Fibroblast of skin of back (primary cell): ENCODE data around the gene SKAP1.
"Not testable (repeated sequence)": the region's sequence is repeated elsewhere in the genome, so short reads cannot be mapped to it uniquely, and the experiment has no call there.

Experiments
- DNase-seq: peaks from one replicate; pipeline ENCODE4 v3.0.0-alpha.2; 2013

Gene SKAP1

DNA sequence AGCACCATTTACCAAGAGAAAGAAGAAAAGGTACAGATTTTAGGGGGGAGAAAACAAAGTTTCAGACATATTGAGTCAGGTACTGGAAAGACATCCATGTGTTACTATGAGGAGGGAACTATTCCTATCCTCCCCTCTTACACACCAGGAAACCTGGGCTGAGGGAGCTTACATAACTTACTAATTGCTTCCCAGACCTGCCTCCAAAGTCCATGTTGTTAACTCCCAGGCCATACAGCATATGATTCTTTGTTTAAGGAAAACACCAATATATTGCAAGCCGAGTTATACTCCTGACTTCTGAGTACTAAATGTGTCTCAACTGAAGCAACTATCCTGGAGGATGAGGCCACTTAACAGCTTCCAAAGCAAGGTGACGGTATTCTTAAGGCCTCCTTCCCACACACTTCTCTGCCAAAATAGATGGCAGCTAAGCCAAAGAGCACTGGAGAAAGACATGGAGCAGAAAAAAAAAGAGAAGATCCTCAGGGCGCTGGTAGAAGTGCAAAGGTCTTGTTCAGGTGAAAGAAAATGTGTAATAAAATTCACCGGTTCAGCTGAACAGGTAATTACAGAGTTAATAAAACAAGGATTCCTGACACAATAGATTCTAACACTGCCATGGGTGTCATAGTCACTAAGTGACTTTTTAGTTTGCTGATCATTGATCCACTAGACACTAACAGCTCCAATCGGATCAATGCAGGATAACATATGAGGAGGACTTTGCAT is 151.1 kb downstream of the SKAP1 start:
- no peak for DNase-seq

DNA sequence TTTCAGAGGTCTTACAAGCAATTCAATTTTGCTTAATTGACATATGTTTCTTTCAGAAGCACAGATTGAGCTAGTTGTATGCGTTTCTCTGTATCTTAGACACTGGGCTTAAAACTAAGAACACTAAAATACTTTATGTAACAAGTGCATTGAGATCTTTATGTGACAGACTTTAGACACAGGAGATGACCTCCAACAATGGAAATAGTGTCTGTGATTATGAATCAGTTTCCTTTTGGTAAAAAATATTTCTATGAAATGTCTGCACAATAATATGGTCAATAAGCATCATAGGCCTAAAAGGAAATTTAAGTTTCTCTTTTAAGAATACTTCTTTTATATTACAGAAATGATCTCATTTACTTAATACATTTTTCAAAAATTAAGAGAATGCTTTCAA is 153.2 kb downstream of the SKAP1 start:
- DNase-seq: no peak

DNA sequence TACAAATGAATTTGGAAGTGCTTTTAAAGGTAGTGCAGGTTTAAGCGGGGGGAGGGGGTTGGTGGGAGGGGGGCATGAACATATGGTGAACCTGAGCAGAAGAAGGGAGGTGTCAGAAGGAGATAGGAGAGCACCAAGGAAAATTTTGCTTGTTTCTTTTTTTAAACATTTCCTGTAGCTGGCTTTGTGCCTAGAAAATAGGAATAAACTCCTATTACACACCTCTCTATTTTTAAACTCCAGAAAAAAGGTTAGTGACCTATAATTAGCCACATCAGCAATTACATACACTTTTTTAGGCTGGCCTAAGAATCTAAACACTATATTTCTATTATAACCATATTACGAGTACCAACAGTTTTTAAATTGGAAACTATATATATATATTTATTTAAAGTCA is 159.1 kb downstream of the SKAP1 start:
- no peak for DNase-seq

DNA sequence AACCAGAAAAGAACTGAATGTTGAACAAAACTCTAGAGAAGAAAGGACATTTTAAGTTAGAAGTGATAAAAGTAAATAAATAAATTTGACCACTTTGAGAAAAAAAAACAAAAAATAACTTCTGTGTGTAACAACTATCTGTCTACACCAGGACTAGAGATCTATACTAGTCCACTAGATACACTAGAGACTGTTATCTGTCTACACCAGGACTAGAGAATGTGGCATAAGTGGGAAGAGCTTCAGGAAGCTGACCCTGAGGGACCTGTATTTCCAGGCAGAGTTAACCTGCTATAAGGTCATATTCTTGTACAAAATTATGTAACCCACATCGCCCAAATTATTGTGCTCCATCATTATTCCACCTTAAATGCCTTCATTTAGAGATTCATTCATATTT is 160.8 kb downstream of the SKAP1 start:
- no peak for DNase-seq

DNA sequence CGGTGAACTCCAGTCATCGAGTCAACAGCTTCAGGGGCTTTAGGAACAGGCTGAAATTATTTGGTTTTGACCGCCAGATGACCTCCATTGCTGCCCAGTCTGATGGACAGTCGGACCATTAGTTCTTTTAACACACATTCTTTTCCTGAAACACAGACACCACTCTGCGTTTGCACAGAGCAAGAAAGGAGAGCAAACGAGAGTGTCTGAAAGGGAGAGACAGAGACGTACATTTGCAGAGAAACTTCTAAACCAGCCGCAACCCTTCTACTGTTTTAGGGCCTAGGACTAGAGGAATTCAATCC is 166.3 kb downstream of the SKAP1 start:
- no peak for DNase-seq

DNA sequence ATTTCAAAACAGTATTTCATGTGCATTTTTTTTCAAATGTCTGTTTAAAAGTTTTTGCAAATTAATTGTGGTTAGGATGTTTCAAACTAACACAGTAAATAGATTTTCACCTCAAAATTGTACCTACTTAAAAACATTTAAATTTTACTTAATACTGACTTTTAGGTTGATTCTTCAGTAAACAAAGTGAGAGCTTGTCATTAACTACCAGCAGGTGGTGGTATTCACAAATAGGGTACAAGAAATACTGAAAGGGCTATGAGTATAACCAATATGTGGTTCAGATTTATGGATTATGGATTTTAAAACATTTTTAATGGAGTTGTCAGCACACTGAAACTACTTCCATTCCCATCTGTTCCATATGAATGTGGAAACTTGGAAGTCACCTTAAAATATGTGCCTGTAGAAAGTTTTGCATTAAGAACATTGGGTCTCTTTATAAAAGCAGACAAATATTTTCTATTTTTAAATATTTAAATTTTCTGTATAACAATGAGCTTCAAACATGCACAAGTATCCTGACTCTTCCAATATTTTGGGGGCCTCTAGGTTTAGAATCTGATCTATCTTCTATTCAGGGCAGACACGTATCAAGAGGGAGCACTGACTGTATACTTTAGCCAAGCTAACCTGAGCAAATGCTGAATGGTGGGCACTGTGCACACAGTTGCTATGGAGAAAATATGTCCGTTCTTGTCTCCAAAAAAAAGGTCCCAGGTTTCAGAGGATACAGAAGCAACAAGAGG is 166.9 kb downstream of the SKAP1 start:
- no peak for DNase-seq

DNA sequence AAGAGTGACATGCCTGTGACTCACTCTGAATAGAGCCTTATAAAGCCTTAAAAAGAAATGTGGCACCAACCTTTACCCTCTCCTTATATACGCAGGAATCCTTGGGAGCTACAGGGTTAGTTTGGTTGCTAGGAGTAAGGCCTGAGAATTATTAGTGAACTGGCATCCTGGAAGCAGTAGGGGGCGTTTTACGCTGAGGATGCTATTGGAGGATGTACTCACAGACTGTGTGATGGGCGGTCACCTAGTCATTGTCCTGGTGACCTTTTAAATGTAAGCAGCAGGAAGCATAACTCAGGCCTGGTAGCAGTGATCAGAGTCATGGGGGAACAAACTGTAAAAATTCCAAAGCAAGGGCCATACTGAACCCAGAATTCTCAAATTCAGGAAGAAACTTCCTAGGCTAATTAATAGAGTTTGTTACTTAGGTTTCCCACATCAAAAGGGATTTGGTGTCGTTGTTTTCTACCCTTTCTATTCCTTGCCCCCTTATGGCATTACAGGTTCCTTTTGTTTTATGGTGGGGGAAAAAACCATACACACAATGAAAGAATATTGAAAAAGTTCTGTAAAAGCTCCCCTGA is 168.6 kb downstream of the SKAP1 start:
- peak; percentile 22 for DNase-seq

DNA sequence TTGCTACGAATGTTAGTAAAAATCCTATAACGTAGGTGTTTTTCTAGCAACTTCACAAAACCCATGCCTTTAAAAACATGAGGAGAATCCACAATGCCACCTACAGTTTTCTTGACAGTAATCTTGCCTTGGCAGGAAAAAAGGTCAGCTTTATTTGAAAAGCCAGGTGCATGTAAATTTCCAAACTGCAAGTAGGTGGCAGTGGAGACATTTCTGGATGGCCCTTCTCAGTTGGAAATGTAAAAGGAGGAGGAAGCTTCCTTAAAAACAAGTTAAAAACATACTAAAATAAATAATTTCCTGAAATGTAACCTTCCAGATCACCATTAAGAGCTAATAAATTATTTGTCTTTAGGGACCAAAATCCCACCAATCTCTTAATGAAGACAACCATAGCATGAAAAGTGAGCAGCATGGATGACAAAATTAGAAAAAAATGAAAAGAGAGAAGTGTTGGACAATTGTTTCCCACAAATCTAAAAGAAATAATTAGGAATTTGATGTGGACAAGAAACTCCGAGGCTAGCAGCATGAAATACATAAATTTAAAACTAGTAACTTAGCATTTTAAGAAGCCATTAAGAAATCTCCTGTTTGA is 170.2 kb downstream of the SKAP1 start:
- DNase-seq: no peak

DNA sequence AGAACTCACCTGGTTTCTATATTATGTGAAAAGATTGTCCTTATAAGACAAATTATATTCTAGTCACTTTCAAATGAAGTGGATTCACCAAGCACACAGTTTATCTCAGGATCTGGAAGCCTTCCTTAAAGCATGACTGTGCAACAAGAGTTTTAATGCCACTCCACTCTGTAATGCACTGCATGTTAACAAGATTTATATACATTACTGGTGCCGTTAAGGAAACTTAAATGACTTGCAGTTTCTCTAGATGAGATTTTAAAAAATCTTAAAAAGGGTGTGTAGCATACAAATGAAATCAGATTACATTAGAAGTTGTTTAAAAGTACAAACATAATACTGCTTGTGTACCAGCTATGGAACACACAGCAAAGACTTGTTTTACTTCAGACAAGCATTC is 171.7 kb downstream of the SKAP1 start:
- no peak for DNase-seq

DNA sequence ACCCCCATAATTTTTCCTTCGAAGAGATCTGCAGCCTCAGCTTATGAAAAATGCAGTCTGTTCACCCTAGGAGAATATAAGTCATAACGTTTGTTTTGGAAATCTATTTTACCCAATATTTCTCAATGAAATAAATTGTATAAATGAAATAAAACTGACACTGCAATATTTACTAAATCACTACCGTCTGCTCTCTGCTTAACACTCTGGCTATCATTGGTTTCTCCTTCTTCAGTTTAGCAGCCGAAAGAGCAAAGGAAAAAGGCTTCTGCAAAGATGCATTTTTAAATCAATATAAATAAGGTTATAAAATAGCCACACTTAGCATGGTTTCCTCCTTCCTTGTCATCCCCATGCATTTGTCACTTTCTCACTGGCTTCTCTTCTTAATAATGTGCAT is 174.3 kb downstream of the SKAP1 start:
- DNase-seq: no peak

DNA sequence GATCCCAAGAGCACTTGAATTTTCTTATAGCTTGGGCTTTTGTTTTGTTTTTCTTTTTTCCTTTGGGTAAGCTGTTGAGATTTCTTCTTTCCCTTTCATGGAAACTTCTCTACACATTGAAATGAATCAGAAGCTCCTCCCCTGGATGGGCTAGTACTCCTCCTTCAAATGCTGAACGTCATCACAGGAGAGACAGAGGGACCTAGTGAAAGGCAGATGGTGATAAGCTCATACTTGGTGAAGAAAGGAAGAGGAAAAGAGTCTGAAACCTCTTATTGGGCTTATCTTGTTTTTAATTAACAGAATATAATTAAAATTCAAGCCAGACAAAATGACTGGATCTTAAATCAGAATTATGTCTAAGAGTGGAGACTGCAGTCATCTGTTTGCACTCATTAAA is 175.1 kb downstream of the SKAP1 start:
- DNase-seq: no peak

DNA sequence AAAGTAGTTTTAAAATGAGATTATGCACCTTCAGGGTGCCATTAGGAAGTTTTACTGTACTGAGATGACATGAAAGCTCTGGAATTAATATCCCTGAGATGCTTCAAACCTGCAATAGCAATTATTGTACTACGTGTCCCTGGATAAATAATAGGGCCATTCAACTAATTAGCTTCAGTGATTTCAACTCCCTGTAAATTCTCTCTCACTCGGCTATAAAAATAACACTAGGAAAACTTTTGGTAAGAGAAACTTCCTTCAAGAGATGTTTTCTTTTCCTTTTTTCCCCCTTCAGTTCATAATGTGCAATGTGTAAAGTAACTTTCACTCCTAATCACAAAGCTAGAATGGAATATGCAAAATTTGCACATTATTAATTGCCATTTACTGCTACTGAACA is 176.0 kb downstream of the SKAP1 start:
- no peak for DNase-seq

DNA sequence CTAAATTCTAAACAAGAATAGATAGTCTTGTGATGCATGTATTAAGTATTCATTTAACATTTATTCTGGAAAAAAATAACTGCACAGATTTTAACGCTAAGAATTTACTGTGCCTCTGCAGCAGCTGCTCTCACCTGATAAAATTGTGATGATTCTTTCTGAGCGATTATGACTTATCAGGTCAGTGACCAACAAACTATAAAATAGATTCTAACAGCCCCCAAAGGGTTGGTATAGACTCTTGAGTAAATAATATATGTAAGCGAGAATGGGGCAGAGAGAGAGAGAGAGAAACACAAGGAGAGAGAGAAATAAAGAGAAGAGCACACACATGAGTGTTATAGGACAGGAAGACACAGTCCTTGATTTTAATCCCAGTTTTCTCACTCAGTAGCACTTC is 178.1 kb downstream of the SKAP1 start:
- no peak for DNase-seq

DNA sequence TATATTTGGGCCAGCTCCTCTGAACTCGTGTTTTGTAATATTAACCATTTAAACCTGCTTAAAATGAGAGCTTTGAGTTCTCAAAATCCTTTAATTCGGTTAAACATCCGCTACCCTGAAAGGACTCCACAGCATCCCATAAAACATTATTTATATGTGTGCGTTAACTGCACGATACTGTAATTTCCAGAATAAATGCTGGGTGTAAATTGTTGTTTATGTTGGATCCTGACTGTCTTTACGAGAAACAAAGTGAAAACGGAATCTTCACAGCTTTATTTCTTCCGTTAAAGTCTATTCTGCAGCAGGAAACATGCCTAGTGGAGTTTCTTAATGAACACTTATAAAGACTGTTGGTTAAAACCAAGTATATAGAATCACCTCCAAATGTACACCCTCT is 179.1 kb downstream of the SKAP1 start:
- DNase-seq: no peak

DNA sequence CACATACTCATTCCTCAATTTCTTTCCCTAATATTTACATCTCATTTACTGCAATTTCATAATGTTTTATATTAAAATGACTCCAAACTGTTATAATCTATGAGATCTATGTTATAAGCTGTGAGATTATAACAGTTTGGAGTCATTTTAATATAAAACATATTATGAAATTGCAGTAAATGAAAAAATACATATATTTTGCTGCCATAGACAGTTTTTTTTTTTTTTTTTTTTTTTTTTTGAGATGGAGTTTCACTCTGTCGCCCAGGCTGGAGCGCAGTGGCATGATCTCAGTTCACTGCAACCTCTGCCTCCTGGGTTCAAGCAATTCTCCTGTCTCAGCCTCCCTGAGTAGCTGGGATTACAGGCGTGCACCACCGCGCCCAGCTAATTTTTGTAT is 180.0 kb downstream of the SKAP1 start:
- DNase-seq: not testable (repeated sequence)

DNA sequence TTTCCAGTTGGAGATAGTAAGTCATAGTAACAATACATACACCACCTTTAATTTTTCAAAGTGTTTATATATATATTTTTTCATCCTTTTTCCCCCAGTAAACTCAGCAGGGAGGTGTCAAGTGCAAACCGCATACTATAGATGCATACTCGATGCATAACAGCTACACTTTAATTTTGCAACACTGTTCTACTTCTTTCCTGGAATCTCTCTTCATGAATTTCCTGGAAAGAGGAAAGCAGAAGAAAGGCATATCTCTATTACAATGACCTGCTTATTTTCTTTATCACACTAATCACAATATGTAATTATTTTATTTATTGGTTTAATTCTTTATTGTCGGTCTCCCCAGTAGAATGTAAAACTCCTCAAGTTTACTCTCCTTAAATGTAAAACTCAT is 182.4 kb downstream of the SKAP1 start:
- no peak for DNase-seq

DNA sequence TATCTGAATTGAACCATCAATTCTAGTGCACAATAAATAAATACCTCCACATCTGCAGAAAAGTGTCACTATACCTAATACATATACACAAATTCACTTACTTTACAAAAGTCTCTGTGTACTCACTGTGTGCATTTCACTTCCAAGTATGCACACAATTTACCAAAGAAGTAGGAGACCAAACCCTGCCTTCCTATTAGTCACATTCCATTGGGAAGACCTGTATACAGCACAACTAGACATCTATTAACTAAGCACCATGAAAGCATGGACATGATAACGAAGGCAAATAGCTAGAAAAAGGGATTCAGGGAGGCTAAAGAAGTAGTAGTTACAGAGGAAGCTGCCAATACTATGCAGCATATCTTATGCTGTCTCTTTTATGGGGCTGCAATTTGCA is 183.0 kb downstream of the SKAP1 start:
- DNase-seq: no peak

DNA sequence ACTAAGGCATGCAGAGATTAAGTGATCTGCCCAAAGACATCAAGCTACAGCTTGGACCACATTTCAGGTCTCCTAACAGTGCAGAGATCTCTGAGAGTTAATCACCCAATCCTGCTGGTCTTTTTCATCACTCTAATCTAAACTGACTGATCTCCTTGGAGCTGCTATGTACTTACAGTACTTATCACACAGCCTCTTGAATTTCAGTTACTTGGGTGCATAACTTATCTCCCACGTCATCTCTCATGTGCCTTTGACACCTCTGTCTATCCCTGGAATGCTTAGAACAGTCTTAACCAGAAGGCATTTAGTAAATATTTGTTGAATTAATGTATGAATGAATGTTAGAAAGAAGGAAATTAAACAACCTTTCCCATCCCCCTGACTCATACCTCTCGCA is 183.4 kb downstream of the SKAP1 start:
- no peak for DNase-seq

DNA sequence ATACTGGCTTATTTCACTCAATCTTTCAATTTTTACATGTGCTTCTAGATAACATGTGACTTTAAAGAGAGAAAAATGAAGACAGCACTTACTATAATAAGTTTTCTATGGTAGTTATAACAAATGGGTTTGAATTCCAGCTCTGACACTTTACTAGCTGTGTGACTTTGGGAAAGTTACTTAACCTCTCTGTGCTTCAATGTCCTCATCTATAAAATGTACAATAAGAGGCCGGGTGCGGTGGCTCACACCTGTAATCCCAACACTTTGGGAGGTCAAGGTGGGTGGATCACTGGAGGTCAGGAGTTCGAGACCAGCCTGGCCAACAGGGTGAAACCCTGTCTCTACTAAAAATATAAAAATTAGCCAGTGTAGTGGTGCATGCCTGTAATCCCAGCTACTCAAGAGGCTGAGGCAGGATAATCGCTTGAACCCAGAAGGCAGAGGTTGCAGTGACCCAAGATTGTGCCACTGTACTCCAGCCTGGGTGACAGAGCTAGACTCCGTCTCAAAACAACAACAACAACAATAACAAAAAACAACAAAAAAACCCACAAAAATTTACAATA is 184.5 kb downstream of the SKAP1 start:
- DNase-seq: not testable (repeated sequence)

DNA sequence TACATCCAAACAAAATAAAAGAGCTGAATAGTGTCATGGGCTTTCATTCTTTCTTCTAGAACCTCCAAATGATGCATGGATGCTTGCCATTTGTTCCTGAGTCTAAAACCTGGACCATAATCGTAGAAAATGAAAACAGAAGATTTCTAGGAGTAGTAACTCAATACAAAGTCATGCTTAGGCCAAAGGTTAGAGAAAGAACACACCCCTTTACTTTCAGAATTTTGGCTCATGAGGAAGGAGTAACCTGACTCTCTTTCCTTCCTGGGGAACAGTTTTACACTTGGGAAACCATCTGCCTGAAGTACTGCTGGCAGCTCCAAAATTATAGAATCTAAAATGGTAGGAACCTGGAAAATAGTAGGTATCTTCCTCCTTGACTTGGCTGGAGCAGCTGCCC is 185.2 kb downstream of the SKAP1 start:
- DNase-seq: no peak

DNA sequence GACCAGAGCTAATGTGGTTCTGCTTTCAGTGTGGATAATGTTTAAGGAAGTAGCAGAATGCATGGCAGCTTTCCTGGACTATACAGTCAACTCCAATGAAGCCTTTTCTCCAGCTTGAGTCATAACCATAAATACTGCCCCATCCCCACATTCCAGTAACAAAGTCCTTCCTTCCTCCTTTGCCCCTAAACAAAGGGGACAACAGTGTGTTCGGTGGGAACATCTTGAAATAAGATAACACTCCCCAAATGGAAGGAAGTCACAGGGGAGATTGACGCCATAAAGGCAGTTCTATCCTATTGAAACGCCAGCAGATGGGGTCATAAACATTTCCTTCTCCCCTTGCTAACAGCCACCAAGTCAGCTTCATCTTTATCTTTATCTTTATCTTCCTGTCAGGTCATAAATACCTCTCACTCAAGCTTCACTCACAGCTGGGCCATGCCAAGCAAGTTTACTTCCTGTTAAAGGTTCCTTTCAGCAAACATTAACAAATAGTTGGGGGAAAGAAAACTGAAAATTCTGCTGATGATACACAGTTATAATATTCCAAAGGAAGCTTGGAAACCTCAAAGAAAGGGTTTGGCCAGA is 185.8 kb downstream of the SKAP1 start:
- DNase-seq: peak; percentile 21

DNA sequence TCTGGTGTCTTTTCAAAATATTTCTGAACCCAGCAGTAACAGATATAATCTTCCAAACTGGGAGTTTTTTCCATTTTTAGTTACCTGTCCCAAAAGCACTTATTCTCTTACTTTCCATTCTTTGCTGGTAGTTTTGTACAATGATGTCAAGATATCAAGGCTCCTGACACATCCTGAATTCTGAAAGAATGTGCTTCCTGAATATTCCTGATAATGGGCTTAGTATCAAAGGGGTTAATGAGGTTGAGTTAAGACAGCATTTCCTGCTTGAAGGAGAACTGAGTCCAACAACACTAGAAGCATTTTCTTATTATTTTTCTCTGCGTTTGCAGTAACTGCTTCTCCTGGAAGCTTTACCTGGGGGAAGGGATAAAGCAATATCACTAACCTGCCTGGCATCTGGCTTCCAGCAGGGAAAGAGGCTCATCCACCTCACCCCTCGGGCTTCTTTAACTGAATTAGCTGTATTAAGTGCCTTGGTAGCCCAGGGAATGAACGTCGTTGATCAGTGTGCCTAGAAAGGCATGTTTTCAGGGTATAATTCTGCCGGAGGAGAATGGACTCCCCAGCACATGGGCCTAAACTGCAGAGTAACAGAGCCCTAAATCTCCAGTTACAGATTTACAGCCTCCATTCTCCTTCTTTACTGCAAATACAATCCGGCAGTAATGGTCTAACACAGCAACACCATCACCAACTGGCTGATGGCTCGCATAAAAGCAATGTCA is 188.1 kb downstream of the SKAP1 start:
- no peak for DNase-seq
